ENCODE data around the gene ARMC9. TPM values are rescaled to one million over a fixed set of nuclear protein-coding genes. Genes with fewer than 3 reads are reported as not detected.
"Not testable (repeated sequence)": the region's sequence is repeated elsewhere in the genome, so short reads cannot be mapped to it uniquely, and the experiment has no call there.

ARMC9 gene
- total RNA-seq, 1 donor from 2014 or later: 9.0 TPM

GRCh38 chr2:231398585-231398984 lies 200.2 kb downstream of the ARMC9 start:
- Mint-ChIP-seq H3K27ac (no peak overlapping the region), H3K4me3 (no peak overlapping the region), H3K9me3 (no peaks in the 10 kb centered on the region), H3K4me1 (peaks cover 37% of the 10 kb centered on the region), H3K27me3 (no peaks in the 10 kb centered on the region), H3K36me3 (ENCODE audit: low read depth) (peaks cover 52% of the 10 kb centered on the region)
- no peak for TF ChIP-seq CTCF (IDR thresholded peaks at IDR 0.05)
- intact Hi-C loops (cut with micrococcal nuclease): no loop called here
- no peak for ATAC-seq (ENCODE audit: low read depth)
- ChIA-PET CTCF (interaction anchor here (0.7 to 1.4 kb wide), 2 partner anchors 160 to 171 kb away, joined by 3 read pairs; no protein-coding TSS in a partner anchor), POLR2A (no interaction called here)
- no peak for DNase-seq

GRCh38 chr2:231399046-231399852 lies 200.8 kb downstream of the ARMC9 start:
- H3K27ac Mint-ChIP-seq: no peak overlapping the region
- POLR2A ChIA-PET: no interaction called here
- H3K4me1 Mint-ChIP-seq: peaks cover 33% of the 10 kb centered on the region
- H3K9me3 Mint-ChIP-seq: no peaks in the 10 kb centered on the region
- DNase-seq (no peak), ATAC-seq (ENCODE audit: low read depth) (no peak)
- no peak for TF ChIP-seq CTCF (IDR thresholded peaks at IDR 0.05)
- peaks cover 49% of the 10 kb centered on the region for H3K36me3 Mint-ChIP-seq (ENCODE audit: low read depth)
- no peak overlapping the region for H3K4me3 Mint-ChIP-seq
- no peaks in the 10 kb centered on the region for H3K27me3 Mint-ChIP-seq
- CTCF ChIA-PET: interaction anchor here (0.7 to 2.2 kb wide), 7 partner anchors 7 to 172 kb away, joined by 3 to 11 read pairs (median 4); no protein-coding TSS in a partner anchor
- intact Hi-C loops (cut with micrococcal nuclease): no loop called here

- Mint-ChIP-seq H3K27me3 (no peaks in the 10 kb centered on the region), H3K4me1 (peaks cover 27% of the 10 kb centered on the region), H3K36me3 (ENCODE audit: low read depth) (peaks cover 44% of the 10 kb centered on the region), H3K27ac (no peak overlapping the region), H3K9me3 (no peaks in the 10 kb centered on the region), H3K4me3 (no peak overlapping the region)
- intact Hi-C loops (cut with micrococcal nuclease): no loop called here
- TF ChIP-seq CTCF (IDR thresholded peaks at IDR 0.05): no peak
- DNase-seq (no peak), ATAC-seq (ENCODE audit: low read depth) (no peak)
- CTCF ChIA-PET: interaction anchor here (1.2 to 2.2 kb wide), 9 partner anchors 8 to 296 kb away, joined by 3 to 14 read pairs (median 5); no protein-coding TSS in a partner anchor
- POLR2A ChIA-PET: interaction anchor here (0.6 to 1.3 kb wide), 6 partner anchors 20 to 176 kb away, joined by 3 to 11 read pairs (median 5); partner anchors contain the start of gene NCL
These were observed 201.6 kb downstream of the ARMC9 start for GRCh38 chr2:231399853-231400680.

- H3K4me3 Mint-ChIP-seq; ATAC-seq (ENCODE audit: low read depth); H3K27ac Mint-ChIP-seq; DNase-seq; H3K27me3 Mint-ChIP-seq; H3K9me3 Mint-ChIP-seq; intact Hi-C loops (cut with micrococcal nuclease): not testable (repeated sequence)
- CTCF ChIA-PET: interaction anchor here (1.2 to 2.2 kb wide), 9 partner anchors 8 to 297 kb away, joined by 3 to 14 read pairs (median 5); no protein-coding TSS in a partner anchor
- H3K36me3 Mint-ChIP-seq (ENCODE audit: low read depth): peaks cover 44% of the 10 kb centered on the region
- POLR2A ChIA-PET: interaction anchor here (0.7 to 1.3 kb wide), 3 partner anchors 19 to 173 kb away, joined by 3 to 11 read pairs (median 4); partner anchors contain the start of gene NCL
- peaks cover 32% of the 10 kb centered on the region for H3K4me1 Mint-ChIP-seq
These were observed 202.2 kb downstream of the ARMC9 start for GRCh38 chr2:231400681-231401080.

GRCh38 chr2:231401101-231401500 lies 202.7 kb downstream of the ARMC9 start:
- ATAC-seq (ENCODE audit: low read depth); intact Hi-C loops (cut with micrococcal nuclease); H3K27me3 Mint-ChIP-seq; H3K9me3 Mint-ChIP-seq; DNase-seq; H3K4me3 Mint-ChIP-seq; H3K27ac Mint-ChIP-seq: not testable (repeated sequence)
- ChIA-PET CTCF (interaction anchor here (1.2 to 2.2 kb wide), 8 partner anchors 9 to 297 kb away, joined by 3 to 14 read pairs (median 4); no protein-coding TSS in a partner anchor), POLR2A (interaction anchor here (0.7 to 1.3 kb wide), 2 partner anchors 63 to 173 kb away, joined by 3 to 4 read pairs; partner anchors contain the start of gene NCL)
- H3K4me1 Mint-ChIP-seq: peaks cover 36% of the 10 kb centered on the region
- H3K36me3 Mint-ChIP-seq (ENCODE audit: low read depth): peaks cover 44% of the 10 kb centered on the region

GRCh38 chr2:231403421-231404182 lies 205.2 kb downstream of the ARMC9 start:
- CTCF ChIA-PET: interaction anchor here (0.8 to 4.1 kb wide), 4 partner anchors 10 to 300 kb away, joined by 3 to 24 read pairs (median 5); no protein-coding TSS in a partner anchor
- intact Hi-C loops (cut with micrococcal nuclease): loop anchor here (2.0 kb wide), 1 partner anchor 155 kb away; no protein-coding TSS in a partner anchor
- DNase-seq; H3K27me3 Mint-ChIP-seq; H3K27ac Mint-ChIP-seq; H3K9me3 Mint-ChIP-seq; H3K4me3 Mint-ChIP-seq; ATAC-seq (ENCODE audit: low read depth); POLR2A ChIA-PET: not testable (repeated sequence)
- H3K4me1 Mint-ChIP-seq: peaks cover 20% of the 10 kb centered on the region
- peaks cover 26% of the 10 kb centered on the region for H3K36me3 Mint-ChIP-seq (ENCODE audit: low read depth)

GRCh38 chr2:231404183-231404578 lies 205.8 kb downstream of the ARMC9 start:
- Mint-ChIP-seq H3K36me3 (ENCODE audit: low read depth) (peaks cover 21% of the 10 kb centered on the region), H3K4me1 (peaks cover 20% of the 10 kb centered on the region)
- ATAC-seq (ENCODE audit: low read depth); POLR2A ChIA-PET; H3K27me3 Mint-ChIP-seq; H3K27ac Mint-ChIP-seq; DNase-seq; H3K9me3 Mint-ChIP-seq; H3K4me3 Mint-ChIP-seq: not testable (repeated sequence)
- CTCF ChIA-PET: interaction anchor here (0.8 to 4.1 kb wide), 4 partner anchors 11 to 301 kb away, joined by 3 to 24 read pairs (median 5); no protein-coding TSS in a partner anchor
- intact Hi-C loops (cut with micrococcal nuclease): loop anchor here (2.0 kb wide), 1 partner anchor 155 kb away; no protein-coding TSS in a partner anchor
